Activated CD4-positive, alpha-beta T cell treated with anti-CD3 and anti-CD28 coated beads for 24 hours (primary cell): ENCODE measurements around the gene ASTN2.

Experiments
- DNase-seq, 2 donors: peaks; one replicate each; pipeline ENCODE4 v3.0.0-alpha.2; 2020; ENCODE audit warnings: low read depth in 2 of 2

ASTN2 gene

DNA sequence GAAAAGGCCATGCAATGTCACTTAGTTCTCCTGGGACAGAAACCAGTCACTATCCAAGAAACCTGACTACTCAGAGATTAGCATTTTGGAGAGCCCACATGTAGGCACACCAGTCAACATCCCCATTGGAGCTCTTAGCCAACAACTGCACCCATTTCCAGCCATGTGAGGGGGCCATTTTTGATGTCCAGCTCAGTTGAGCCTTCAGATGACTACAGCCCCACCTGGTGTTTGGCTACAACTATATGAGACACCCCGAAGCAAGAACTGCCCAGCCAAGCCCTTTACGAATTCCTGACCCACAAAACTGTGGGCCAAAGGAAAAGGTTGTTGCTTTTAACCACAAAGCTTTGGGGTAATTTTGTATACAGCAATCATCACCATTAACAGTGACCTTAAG lies 300.1 kb downstream of the ASTN2 start:
- DNase-seq, result no peak

DNA sequence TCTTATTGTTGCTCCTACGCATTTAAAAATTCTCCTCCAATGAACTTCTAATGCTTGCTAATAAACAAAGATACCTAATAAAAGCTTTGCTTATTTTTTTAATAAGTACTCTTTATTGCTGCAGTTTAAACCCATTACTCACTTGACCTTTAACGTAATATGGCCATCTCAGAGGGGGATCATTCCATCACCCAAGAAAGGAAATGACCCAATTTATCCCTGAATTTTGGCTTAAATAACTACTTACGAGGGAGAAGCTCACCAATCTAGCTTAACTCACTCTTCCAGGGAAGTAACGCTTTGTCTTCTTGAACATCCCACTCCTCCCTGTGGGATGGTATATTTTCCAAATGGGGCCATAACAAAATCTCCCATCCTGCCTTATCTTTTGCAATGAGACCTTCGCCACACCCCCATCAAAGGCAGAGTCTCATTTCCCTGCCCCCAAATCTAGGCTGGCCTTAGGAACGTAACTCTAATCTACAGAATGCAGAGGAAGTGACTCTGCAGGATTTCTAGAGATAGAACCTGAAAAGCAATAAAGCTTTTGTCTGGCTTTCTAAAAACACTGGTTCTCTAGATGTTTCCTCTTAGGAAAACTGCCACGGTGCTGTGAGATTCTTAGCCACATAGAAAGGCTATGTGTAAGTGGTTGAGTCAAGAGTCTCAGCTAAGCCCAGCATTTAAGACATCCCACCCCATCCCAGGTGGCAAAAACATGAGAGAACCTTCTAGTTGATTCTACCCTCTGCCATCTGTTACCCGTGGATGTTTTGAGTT lies 310.0 kb downstream of the ASTN2 start:
- DNase-seq, result no peak

DNA sequence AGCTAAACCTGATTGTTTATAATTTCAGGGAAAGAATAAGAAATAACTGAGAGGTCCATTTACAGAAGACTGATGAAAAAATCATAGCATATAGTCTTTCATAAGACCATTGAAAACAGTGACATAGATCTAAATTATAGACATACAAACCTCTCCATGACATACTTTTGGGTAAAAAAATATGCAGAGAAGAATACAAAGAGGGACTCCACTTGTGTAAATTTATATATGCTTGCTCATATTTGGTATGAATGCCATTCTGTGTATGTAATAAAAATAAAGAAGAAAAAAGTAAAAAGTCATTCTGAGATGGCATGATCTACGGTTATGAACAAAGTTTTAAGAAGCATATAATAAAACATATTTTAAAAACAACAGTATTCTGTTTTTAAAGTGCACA lies 310.7 kb downstream of the ASTN2 start:
- DNase-seq, result no peak

DNA sequence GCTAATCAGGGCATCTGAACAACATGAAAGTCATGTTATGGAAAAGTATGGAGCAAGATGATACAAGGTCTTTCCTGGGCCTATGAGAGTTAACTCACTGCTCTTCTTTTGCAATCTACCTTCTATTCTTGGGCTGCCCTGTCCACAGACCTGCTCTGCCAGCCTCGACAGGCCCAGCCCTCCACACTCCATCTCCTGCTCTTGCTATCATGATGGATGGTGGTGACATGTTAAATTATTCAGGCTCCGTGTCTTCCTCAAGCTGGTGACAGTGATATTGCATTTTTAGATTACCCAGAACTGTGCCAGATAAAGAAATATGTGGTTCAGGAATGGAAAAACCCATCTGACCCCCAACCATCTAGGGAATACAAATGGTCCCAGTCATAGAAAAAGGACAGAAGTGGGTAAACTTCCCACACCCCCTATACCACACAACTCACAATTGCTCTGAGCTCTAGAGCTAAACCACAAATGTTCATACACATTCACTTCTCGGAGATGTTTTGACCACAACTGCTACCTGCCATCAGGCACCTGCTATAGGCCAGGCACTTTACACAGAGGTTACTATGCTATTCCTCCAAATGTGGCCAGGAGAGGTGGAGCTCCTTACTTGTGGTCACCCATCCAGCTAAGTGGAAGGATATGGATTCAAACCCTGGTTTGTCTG lies 311.3 kb downstream of the ASTN2 start:
- DNase-seq, result no peak

DNA sequence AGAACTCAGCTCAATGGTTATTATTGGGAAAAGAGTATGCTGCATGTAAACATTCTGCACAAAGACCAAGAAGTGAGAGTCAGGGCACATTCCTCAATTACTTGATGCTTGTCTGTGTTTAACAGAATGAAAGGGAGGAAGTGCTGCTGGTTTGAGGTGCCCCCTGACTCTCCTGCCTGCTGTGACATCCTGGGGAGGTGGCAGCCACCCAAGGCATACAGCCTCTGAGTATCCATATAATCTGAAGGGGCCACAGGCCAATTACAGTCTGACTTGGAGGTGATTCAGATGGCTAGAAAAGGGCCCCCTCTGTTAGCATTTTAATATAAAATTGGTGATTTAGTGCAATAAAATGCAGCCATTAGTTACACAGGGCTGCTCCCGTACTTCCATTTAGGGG lies 313.8 kb downstream of the ASTN2 start:
- no peak for DNase-seq

DNA sequence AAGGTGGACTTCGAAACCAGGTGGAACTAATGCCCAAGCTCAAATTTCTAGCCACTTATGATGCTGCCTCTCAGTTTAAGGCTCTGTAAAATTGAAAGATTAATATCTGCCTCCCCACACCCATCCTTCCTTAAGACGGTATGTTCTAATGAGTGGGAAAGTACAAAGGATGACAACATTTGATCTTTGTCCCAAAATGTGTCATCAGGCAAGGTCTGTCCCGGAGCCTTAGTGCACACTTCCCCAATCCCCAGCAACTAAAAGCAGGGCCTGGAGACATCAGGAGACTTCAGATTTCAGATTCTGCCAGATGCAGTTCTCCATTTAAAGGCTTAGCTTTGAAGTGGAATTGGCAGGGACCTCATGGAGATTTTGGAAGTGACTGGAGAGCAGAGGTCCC lies 316.5 kb downstream of the ASTN2 start:
- no peak for DNase-seq

DNA sequence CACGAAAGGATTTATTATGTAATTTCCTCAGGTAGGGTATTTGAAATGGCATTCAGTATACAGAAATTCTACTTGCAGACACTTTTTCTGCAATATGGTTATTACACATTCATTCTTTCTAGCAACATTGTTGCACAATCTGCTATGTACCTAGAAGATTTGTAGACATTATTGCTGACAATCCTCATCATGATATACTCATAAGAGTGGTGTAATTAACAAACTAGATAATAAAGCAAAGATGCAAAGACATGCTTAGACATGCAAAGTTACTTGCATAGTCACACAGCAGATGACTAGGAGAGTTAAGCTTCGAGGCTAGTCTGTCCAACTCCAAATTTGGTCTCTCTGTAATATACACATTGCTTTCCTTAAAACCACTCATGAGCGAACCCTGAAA lies 317.1 kb downstream of the ASTN2 start:
- no peak for DNase-seq

DNA sequence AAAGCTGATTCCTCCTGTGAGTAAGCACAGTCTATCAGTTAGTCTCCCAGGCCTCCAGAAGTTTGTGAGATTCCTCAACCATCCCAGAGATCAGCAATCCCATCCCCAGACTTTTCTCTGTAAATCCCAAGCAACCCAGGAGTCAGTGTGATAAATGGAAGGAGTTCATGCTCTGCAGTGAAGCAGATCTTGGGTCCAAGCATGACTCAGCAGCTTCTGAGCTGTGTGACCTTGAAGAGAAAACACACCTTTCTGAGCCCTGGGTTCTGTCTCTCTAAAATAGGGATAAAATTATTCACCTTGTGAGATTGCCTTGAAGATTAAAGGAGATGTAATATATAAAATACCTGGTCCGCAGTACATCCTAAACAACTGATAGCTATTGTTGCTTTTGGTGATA lies 318.7 kb downstream of the ASTN2 start:
- no peak for DNase-seq

DNA sequence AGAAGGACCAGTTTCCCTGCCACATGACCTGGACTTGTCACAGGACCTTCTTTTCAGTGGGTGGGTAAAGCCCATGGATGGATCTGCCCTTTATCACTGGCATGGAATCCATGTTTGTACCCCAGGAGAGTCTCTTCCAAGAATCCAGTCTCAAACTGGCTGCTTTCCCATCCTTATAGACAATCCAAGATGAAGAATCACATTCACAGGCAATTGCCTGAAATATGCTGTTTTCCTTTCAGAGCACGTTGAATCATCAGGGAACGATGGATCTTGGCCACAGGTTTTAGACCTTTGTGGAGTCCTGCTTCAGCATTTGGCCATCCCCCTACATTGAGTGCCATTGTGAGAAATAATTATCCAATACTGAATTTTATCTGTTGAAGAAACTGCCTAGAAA lies 319.8 kb downstream of the ASTN2 start:
- no peak for DNase-seq

DNA sequence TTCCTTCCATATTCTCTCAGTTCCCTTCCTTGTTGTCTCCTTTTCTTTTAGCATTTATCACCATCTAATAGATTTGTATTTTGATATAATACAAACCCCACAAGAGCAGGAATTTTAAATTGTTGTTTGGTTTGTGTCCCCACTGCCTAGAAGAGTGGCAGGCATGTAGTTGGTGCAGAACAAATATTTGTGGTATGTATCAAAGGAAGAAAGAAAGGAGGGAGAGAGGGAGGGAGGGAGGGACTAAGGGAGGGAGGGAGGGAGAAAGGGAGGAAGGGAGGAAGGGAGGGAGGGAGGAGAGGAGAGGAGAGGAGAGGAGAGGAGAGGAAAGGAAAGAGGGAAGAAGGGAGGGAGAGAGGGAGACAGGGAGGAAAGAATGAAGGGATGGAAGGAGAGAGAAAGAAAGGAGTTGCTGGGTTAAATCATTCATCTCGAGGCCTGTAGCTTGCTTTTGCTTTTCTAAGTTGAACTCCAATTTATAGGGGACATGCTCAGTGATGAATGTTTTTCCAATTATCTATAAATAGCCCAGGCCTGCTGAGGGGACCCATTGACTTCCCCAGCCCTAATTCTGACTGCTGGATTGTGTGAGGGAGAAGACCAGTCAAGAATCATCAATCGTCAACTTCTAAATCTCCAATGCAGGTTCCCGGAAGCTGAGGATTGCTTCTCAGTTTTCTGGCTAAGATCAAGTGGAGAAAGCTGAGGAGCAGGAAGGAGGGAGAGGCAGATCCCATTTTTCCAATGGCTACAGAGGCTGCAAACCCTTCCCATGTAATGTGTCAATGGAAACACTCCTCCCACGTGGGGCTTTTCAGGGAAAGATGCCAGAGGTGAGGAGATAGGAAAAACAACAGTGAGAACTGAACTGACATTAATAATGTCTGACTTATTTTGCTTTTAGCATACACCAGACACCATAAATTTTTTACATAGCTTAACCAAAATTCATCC lies 320.7 kb downstream of the ASTN2 start:
- DNase-seq, result no peak

DNA sequence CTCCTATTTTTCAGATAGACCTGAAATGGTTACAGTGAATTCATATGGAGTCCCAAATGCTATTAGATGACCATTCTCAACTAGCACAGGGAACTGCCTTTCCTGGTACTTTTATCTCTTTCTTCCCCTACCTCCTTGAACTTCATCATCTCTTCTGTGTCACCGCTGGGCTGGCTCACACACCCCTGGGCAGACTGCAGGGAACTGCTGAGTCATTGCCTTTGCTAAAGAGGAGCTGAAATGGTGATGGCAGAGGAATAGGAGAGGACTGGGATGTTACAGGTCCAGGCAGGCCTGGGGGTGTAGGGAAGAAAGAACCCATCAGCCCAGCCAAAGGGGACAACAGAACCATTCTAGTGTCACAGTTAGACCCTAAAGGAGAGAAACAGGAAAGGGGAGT lies 322.3 kb downstream of the ASTN2 start:
- no peak for DNase-seq

DNA sequence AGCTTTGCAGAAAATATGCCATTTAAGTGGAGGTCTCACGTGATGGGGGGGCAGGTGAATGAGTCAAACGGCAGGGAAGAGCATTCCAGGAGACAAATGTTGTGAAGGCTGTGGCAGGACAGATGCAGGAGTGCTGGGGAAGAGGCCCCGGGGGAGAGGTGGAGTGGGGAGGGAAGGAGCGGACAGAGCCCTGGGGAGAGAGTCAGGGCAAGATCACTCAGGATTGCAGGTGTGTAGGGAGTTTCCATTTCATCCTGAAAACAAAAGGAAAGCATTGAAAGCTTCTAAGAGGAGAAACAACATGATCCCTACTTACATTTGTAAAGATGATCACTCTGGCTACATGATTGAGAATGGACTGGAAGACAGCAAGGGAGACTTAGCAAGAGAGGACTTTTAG lies 323.3 kb downstream of the ASTN2 start:
- DNase-seq, result no peak

DNA sequence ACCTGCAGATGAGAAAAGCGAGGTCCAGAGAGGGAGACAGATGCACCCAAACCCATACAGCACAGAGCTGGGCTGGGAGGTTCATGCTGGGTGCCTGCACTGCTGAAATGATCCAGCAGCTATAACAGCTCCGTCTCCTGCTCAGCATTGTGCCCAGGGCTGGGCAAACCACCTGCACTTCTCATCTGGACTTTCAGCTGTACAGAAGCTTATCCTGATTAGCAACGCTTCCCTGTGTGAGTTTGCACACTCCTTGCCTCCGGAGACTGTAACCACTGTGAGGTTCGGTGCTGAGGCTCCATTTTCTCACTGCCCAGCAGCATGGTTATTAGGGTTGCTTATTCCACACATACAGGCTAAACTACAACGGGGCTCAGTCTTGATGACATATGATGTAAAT lies 326.1 kb downstream of the ASTN2 start:
- no peak for DNase-seq

DNA sequence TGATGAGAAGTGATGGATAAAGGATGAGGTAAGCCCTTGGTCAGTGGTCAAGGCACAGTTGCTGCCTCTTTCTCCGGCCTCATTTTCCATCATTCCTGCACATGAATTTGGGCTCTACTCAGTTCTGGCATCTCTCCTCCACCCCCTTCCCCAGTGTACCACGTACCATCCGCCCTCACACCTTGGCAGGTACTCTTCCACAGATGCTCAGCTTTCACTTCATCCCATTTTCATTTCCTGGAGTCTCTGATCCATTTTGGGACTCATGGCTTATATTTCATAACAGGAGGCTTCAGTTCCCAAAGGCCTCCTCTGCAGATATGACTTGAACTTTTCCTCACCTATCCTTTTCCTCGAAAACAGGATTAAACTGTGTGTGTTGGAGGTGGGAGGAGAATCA lies 326.7 kb downstream of the ASTN2 start:
- DNase-seq, result no peak

DNA sequence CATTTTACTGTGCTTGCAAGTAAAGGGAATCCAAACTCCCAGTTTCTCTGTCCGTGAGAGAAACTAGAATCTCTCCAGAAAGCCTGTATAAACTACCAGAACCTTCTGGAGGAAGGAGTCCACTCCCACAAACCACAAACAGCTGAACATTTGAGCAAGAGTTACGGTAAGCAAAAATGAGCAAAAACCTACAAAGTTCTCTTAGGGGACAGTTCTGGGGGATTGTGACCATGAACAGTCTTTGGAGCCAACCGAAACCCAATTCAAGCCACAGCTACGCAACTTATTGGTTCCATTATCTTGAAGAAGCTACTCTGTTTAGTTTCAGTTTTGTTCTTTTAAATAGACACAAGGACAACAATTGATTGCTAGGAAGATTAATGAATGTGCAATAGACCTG lies 330.6 kb downstream of the ASTN2 start:
- no peak for DNase-seq

DNA sequence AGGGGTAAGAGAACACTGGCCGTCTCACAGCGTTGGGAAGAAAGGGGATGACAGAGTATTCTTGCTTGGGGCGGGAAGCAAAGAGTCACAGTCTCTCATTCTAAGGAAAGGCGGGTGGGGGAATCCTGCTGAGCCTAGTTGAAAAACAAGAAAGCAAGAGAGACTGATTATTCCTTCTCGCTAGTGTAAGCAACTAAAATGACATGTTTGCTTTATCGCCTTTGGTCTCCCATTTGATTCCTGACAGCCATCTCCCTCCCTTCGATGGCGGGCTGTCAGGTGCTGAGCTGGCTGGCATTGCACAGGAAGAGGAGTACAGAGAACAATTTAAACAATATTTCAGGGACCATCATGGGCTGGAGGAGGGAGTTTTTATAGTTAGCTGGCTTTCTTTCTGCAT lies 331.3 kb downstream of the ASTN2 start:
- DNase-seq, result no peak

DNA sequence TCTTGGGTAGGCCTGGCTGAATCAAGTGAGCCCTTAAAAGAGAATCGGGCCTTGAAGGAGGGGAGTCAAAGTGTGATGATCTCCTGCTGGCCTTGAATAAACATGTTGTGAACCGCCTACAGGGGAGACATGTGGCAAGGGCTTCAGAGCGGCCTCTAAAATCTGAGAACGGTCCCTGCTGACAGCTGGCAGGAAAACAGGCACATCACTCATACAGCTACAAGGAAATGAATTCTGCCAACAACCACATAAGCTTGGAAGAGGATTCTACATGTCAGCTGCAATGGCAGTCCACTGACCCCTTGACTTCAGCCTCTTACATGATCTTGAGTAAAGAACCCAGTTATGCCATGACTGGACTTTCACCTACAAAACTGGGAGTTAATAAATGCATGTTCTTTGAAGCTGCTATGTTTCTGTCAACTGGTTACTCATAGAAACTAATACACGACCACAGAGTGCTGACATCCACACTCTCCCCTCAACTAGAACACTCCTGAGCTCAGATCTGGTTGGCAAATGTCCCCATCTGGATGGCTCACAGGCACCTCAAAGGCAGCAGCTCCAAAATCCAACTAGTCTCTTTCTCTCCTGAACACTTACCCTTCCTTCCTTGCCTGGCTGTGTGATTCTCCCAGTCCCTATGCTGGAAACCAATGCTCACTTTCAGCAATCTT lies 333.1 kb downstream of the ASTN2 start:
- DNase-seq, result no peak

DNA sequence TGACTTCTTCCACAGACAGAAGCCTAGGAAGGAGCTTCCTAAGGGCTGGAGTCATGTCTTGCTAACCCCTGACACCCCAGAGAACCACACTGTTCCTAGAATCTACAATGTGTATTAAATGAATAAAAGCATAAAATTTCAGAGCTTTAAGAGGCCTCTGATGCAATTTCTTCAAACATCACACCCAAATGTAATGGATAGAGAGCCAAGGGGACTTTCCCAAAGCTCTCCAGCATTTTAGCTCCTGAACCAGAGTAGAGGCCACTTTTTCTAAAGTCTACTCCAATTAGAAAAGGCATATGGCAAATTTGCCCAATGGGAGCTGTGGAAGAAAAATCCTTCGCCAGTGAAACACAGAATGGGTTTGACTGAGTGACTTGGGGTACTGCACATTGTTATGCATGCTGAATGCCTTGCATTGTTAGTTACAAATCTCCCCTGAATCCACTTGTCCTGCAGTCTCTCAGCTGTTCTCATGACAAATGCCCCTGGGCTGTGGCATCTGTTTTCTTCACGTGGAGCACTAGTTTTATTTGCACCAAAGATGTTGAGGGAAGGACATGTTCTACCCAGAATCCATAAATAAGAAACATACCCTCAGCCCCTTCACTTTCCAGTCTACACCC lies 334.0 kb downstream of the ASTN2 start:
- no peak for DNase-seq

DNA sequence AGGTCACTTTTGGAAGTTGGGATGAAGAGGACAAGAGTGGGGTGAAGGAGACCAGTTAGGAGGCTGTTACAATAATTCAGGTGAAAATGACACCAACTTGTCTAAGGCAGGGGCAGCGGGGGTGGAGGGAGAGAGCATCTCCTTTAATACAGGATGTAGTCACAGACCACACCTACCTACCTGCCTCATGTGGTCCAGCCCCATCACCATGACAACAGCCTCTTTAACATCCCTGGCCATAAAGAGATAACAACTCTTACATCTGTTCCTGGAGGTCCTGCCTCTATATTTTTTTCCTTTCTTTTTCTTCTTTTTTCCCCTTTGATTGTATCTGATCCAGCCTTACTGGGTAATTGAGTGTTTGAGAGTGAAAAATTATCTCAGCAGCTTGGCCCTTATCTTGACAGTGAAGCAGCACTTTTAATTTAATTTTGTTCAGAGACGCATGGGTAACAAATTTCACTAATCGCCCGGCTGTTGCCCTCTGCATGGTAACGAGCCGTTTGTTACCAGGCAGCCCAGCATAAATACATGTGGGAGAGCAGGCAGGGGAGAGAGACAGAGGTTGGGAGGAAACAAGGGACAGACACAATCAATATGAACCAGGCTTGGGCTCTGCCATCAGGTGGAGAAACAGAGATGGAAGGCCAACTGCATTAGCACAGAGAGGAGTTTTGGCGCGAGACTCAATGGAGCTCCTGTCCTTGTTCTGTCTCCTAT lies 338.1 kb downstream of the ASTN2 start:
- DNase-seq, result no peak

DNA sequence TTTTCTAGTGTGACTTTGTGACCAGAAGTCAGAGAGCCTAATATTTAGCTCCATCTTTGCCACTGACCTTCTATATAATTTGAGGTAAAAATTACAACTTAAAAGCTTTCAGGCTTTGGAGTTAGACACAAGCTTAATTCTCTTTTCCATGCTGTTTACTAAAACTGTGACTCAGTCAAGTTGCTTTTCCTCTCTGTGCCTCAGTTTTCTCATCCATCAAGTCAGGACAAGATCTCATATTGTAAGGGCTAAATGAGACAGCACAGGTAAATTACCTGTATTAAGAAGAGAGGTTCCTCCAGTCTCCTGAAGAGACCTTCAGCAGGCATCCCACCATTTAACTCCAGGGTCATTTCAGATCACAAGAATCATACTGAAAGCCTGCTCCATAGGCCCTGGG lies 339.2 kb downstream of the ASTN2 start:
- no peak for DNase-seq
